ENCODE measurements around the gene DCST2. TPM values are rescaled to one million over a fixed set of nuclear protein-coding genes. Genes with fewer than 3 reads are reported as not detected.

The DCST2 gene
- total RNA-seq, 2 experiments from 2014 or later: 0.20 to 0.31 TPM

DNA sequence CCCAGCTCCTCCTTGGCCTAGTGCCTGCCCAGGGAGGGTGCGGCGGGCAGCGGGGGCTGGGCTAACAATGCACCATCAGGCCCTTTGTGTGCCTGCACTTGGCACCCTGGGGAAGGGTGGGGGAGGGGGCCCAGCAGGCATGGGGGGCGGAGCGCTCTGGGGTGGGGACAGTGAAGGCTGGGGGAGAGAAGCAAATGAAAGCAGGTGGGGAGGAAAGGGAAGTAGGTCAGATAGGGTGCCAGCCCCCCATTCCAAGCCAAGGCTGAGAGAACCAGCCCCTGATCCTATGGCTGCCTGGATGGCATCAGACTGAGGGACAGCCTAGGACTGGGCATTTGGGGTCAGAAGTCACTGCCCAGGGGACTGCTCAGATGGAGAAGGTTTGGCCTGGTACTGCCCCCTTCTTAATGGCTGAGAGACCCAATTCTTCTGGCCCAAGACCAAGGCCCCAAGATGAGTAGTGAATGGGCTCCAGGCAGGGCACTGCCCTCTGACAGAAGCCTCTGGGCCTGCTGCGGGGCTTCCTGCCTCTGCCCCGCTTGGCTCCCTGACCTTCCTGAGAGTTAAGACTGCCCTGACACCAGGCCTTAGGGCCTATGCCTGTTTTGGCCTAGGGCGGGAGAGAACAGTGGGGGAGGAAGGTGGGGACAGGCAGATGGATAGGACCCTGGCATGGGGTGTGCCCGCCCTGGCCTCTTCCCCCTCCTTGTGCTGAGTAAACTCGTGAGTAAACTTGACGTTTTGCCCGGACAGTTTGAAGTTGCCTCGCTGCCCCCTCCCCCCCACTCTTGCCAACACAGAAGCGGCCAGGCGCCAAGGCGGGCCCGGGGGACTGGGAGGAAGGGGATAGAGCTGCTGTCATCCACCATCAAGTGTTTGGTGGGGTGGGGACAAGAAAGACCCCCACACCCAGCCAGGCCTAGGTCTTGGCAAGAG is 28.2 kb downstream of the DCST2 start:
- Mint-ChIP-seq H3K9me3 (no peaks in the 10 kb centered on the region), H3K4me3 (no peak overlapping the region), H3K27ac (peak overlapping the region; percentile 96), H3K36me3 (peaks cover 6% of the 10 kb centered on the region), H3K4me1 (peaks cover 50% of the 10 kb centered on the region), H3K27me3 (peaks cover 3% of the 10 kb centered on the region)
- no peak for DNase-seq

DNA sequence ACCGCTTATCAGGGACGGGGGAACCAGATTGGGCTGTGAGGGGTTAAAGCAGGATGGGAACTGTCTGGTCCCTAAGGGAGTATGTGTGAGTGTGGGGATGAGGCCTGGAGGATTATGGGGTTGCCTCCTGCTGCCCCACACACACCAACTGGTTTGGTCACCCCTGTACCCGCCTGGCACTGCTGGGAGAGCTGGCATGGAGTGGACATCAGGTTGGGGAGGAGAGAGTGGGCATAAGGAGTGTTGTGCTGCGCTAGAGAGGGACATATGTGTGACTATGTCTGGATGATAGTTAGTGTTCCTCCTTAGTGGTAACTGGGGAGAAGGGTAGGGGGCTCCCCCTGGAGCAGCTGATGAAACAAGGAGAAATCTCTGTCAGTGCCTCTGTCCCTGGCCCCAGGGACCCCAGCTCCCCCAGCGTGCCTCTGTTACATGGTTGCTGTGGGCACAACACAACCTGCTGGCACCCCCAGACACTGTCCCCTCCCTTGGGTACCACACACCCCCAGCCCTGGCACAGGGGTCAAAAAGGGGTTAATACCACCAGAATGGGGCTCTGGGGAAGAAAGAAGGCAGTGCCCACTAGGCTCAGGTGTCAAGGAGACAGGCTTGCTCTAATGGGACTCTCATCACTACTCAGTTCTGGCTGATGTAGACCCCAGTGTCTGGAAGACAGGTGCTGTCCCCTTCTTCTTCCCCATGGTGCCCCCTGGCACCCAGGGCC is 29.1 kb downstream of the DCST2 start:
- Mint-ChIP-seq H3K27ac (peak overlapping the region; percentile 83), H3K9me3 (no peaks in the 10 kb centered on the region), H3K4me1 (peaks cover 48% of the 10 kb centered on the region), H3K27me3 (peaks cover 3% of the 10 kb centered on the region), H3K36me3 (peaks cover 6% of the 10 kb centered on the region), H3K4me3 (peak overlapping the region; percentile 86)
- DNase-seq: no peak

DNA sequence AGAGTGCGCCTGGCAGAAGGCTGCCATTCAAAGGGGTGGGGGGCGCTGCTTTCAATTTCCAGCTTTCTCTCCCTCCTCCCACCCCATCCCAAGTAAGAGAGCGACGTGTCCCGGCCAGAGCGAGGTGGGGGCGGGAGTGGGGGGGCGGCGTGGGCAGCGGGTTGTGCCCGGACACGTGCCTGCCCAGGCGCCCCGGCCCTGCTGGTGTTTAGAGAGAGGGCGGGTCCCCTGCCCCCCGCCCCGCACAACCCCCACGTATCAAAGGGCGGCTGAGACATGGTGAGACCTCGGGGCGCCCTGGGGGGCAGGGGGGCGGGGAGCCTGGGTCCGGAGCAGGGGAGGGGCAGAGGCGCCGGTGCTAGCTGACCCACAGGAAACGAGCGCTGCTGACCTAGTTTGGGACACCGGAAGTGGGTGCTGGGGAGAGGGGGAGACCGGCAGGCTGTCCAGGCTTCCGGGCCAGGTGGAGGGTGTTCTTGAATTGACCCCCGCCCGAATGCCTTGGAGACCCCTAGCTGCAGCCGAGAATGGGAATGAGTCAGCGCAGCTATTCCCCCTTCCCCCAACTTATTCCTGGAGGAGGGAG is 29.7 kb downstream of the DCST2 start:
- H3K27ac Mint-ChIP-seq: peak overlapping the region; percentile 90
- peaks cover 3% of the 10 kb centered on the region for H3K27me3 Mint-ChIP-seq
- peaks cover 6% of the 10 kb centered on the region for H3K36me3 Mint-ChIP-seq
- no peaks in the 10 kb centered on the region for H3K9me3 Mint-ChIP-seq
- peak overlapping the region; percentile 86 for H3K4me3 Mint-ChIP-seq
- peaks cover 49% of the 10 kb centered on the region for H3K4me1 Mint-ChIP-seq
- DNase-seq: no peak

DNA sequence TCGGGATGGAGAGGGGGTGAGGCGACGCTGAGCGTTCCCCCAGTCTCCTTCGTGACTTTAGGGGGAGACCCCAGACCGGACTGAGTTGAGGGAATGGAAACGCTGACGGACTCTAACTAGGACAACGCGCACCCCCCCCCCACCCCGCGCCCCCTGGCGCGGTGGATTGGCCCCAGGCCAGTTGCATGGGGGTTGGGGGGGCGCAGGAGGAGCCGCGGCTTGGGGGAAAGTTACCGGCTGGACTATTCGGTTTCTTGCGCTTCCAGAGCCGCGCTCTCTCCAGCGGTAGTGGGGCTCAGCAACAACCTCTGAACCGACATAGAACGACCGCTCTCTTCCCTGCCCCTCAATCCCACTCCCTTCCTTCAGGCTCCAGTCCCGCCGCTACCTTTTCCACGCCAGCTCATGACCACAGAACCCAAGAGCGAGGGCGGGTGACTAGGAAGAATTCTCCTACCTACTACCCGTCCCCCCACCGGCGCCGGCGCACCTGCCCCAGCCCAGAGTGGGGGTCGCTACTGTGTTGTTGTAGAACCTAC is 30.3 kb downstream of the DCST2 start:
- H3K27me3 Mint-ChIP-seq: peaks cover 3% of the 10 kb centered on the region
- peak overlapping the region; percentile 86 for H3K4me3 Mint-ChIP-seq
- peaks cover 48% of the 10 kb centered on the region for H3K4me1 Mint-ChIP-seq
- no peak for DNase-seq
- peaks cover 6% of the 10 kb centered on the region for H3K36me3 Mint-ChIP-seq
- peak overlapping the region; percentile 90 for H3K27ac Mint-ChIP-seq
- no peaks in the 10 kb centered on the region for H3K9me3 Mint-ChIP-seq

DNA sequence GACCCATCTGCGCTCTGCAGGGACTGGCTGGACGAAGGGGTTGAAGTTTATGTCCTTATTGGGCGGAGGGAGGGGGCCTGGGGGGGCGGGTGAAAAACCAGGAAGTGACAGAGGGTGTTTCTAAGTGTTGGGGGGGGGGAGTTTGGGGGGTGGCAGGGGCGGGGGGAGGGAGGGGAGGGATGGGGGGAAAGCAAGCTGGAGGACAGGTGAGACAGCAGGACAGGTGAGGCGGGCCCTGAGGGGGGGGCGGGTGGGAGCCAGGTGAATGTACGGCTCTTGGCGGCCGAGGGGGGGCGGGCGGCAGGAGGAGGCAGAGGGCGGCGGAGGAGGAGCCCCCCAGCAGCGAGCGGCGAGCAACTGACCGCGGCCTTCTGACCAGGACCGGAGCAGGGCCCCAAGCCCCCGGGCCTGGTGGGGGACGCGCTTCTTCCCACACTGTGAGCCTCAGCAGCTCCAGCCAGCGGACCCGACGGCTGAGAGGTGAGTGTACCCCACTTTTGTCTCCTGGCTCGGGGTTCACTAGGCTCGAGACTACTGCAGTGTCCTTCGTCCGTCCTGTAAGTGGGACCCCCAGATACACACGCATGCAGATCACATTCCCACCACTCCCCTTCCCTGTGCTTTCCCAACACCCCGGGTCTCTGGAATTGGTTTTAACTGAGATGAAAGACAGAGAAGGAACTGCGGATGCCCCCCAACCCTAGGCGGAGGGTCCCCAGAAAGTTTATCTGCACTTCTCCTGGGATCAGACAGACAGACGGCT is 30.9 kb downstream of the DCST2 start, which contains the start of gene ZBTB7B:
Gene ZBTB7B, plus strand, starts transcription at position 339 of the 763 bp plus-strand sequence. CDS start 11,859 bp downstream, outside the sequence.
- Mint-ChIP-seq H3K27me3 (peaks cover 7% of the 10 kb centered on the region), H3K4me1 (peaks cover 52% of the 10 kb centered on the region), H3K27ac (peak within 1 kb of the TSS; percentile 92), H3K4me3 (peak within 1 kb of the TSS; percentile 92), H3K36me3 (peaks cover 6% of the 10 kb centered on the region), H3K9me3 (no peaks in the 10 kb centered on the region)
- no peak for DNase-seq

DNA sequence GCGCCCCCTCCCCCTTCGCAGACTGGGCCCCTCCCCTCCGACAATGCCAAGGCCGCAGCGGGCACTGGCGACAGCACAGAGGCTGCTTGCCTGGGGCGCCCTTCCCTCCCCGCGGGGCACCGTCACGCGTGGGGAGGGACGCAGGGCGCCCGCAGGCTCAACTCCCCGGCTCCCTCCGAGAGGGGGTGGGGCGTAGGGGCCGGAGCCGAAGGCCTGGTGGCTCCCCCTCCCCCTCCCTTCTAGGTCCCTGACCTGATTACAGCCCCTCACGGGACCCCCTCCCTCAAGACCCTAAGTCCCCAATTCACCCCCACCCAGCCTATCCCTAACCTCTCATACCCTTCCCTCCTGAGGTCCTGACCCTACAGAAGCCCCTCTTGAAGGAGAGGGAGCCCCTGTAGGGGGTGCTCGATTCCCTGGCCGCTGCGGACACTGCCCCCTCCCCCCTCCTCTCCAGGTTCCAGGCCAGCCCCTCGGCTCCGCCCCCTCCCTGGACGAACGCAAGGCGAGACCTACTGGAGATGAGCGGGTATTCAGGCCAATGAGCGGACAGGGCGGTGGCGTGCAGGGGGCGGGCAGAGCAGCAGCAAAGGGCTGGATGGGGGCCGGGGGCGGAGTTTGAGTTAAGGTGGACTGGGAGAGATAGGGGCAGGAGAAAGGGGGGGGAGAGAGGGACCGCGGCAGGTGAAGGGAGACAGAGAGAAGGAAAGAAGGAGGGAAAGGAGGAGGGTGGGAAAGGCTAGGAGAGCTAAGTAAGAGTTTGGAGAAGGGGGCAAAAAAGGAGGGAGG is 31.7 kb downstream of the DCST2 start:
- H3K4me1 Mint-ChIP-seq: peaks cover 56% of the 10 kb centered on the region
- peaks cover 12% of the 10 kb centered on the region for H3K27me3 Mint-ChIP-seq
- no peaks in the 10 kb centered on the region for H3K9me3 Mint-ChIP-seq
- DNase-seq: peak; percentile 98
- peaks cover 6% of the 10 kb centered on the region for H3K36me3 Mint-ChIP-seq
- peak overlapping the region; percentile 92 for H3K27ac Mint-ChIP-seq
- H3K4me3 Mint-ChIP-seq: peak overlapping the region; percentile 92

DNA sequence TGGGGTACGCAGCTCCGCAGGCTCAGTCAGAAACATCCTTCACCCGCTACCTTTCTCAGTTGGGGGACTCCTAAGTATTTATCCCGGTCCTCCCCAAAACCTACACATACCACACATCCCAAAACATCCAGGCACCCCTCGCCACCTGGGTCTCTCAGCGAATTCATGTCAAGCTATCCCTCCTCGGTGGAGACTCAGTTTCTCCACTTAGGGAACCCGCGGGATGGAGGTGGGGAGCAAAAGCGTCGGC is 32.2 kb downstream of the DCST2 start:
- Mint-ChIP-seq H3K36me3 (peaks cover 5% of the 10 kb centered on the region), H3K4me1 (peaks cover 51% of the 10 kb centered on the region), H3K27me3 (peaks cover 15% of the 10 kb centered on the region), H3K27ac (peak overlapping the region; percentile 76), H3K4me3 (peak overlapping the region; percentile 74), H3K9me3 (no peaks in the 10 kb centered on the region)
- no peak for DNase-seq

DNA sequence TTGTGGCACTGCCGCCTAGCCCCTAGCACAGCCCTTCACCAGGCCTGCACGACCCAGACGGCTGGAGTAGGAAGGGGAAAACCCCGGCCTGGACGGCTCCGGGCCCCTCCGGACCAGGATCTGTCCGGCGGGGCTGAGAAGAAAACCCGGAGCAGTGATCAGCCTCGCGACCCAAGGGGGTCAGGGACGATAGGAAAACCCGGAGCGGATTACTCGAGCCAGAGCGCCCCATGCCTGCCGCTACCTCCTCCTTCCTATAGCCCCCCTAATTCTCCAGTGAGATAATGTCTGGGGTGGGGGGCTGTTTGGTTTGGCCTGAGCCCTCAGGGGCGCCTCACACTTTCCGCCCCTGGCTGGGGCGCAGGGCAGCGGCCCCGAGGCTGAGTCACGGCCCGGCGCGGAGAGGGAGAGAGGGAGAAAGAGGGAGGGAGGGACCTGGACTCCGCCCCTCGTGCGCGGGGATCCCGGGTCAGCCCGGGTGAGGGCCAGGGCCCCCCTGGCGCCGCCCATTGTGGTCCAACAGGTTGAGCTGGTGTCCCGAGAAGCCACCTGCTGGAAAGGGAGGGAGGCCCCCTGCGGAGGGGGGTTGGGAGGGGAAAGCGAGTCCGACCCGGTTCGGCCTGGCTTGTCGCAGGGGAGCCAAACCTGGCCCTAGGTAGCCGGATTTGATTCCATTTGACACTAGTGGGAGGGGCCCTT is 32.7 kb downstream of the DCST2 start:
- Mint-ChIP-seq H3K36me3 (peaks cover 3% of the 10 kb centered on the region), H3K4me1 (peaks cover 46% of the 10 kb centered on the region), H3K27ac (peak overlapping the region; percentile 85), H3K27me3 (peaks cover 20% of the 10 kb centered on the region), H3K9me3 (no peaks in the 10 kb centered on the region), H3K4me3 (peak overlapping the region; percentile 74)
- peak; percentile 91 for DNase-seq

DNA sequence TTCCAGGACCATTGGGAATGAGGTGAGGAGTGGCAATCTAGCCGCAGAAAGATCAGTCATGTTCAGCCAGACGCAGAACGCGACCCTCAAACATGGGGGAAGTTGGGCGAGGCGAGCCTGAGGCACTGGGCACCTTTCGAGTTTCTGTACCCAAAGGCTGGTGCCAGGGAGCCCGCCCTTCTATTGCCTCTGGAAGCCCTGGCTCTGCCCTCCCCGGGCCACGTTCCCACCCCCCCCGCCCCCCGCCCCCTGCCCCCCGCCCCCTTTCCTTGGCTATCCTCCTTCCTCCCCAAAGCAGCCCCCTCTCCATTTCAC is 33.2 kb downstream of the DCST2 start:
- DNase-seq: no peak
- H3K9me3 Mint-ChIP-seq: no peaks in the 10 kb centered on the region

DNA sequence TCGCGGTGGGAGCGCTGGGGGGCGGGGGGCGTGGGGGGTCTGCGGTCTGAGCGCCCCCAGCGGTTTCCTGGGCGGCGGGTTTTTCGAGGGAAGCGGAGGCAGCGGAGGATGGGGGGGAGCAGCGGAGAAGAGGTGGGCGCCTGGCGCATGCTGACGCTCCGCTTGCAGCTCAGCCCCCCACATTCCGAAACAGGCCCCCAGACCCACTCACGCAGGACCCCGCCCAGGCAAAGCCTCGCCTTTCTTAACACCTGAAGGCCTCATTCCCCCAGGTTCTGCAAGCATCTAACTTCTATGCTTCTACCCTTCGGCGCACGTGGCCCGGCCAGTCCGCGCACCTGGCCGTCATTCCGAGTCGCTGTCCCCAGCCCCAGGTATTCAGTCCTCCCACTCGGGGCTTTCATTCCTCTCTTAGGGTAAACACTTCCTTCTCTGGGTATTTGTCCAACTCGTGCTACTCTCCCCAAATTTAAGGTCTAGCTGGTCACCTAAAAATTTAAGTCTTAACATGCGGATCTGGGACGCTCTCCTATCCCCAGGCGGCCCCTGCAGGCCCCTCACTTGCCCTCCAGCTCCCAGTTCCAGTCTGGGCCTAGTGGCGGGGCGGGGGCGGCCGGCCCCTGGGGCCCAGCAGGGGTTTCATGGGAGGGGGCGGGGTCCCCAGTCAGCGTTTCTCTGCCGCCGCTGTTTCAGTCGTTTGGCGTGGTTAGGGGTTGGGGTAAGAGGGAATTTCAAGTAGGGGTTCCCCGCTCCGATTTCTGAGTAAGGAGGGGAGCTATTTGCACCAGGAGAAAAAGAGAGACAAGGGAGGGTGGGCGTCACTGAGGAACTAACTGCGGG is 33.8 kb downstream of the DCST2 start:
- peak overlapping the region; percentile 76 for H3K4me3 Mint-ChIP-seq
- peaks cover 38% of the 10 kb centered on the region for H3K4me1 Mint-ChIP-seq
- DNase-seq: peak; percentile 77
- peaks cover 3% of the 10 kb centered on the region for H3K36me3 Mint-ChIP-seq
- H3K9me3 Mint-ChIP-seq: no peaks in the 10 kb centered on the region
- H3K27me3 Mint-ChIP-seq: peaks cover 22% of the 10 kb centered on the region
- peak overlapping the region; percentile 91 for H3K27ac Mint-ChIP-seq

More for the DNA sequence above, 33.2 kb downstream of the DCST2 start:
- Mint-ChIP-seq H3K4me1 (peaks cover 41% of the 10 kb centered on the region), H3K27ac (peak overlapping the region; percentile 91), H3K36me3 (peaks cover 3% of the 10 kb centered on the region), H3K4me3 (peak overlapping the region; percentile 76), H3K27me3 (peaks cover 22% of the 10 kb centered on the region)

DNA sequence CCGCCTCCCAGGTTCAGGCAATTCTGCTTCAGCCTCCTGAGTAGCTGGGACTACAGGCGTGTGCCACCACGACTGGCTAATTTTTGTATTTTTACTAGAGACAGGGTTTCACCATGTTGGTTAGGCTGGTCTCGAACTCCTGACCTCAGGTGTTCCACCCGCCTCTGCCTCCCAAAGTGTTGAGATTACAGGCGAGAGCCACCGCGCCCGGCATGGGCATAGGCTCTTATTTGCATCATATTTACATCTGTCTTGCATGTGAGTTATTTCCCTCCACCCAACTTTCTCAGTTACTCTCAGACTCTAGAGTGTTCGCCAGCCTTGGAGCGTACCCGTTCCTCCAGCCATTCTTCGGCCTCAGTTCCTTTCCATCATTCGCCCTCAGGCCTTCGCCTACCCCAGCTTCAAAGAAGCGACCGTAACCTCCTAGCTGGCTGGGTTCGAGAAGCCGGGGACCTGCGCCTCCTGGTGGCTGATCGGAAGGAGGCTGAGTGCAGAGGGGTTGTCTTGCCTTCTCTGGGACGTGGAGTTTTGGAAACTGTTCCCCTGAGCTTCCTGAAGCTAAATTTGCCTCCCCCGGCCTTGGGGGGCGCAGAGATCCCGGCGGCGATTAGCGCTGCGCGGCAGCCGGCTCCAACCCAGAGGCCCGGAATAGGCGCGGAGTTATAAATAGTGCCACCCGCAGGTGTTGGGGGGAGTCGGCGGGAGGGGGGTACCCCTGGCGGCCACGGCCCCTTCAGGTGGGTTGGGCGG is 34.6 kb downstream of the DCST2 start:
- Mint-ChIP-seq H3K4me3 (peak overlapping the region; percentile 76), H3K27me3 (peaks cover 22% of the 10 kb centered on the region), H3K9me3 (no peaks in the 10 kb centered on the region), H3K4me1 (peaks cover 39% of the 10 kb centered on the region), H3K27ac (peak overlapping the region; percentile 90), H3K36me3 (peaks cover 3% of the 10 kb centered on the region)
- peak; percentile 83 for DNase-seq

DNA sequence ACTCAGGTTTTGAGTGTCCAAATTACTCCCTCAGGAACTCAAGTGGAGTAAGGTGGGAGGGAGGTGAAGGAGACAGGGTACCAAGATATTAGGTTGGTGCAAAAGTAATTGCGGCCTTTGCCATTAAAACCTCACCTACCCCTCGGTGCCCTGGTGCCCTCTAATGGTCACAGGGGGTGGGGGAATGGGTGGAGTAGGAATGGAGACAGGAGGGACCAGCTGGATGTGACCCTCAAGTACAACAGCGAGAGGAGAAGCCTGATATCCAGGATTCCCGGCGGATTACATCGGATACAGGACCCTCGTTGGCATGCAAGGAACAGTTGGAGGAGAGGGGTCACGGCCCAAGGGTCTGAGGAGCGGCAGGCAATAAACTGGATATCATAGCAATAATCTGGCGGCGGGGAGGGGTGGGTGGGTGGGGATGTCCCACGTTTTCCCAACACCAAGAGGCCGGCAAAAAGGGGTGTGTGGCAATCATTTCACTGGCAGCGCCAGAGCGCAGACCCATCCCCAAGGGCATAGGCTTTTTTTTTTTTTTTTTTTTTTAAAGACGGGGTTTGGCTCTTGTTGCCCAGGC is 35.3 kb downstream of the DCST2 start:
- H3K27me3 Mint-ChIP-seq: peaks cover 20% of the 10 kb centered on the region
- peaks cover 36% of the 10 kb centered on the region for H3K4me1 Mint-ChIP-seq
- H3K27ac Mint-ChIP-seq: peak overlapping the region; percentile 56
- no peak for DNase-seq
- no peaks in the 10 kb centered on the region for H3K9me3 Mint-ChIP-seq
- no peaks in the 10 kb centered on the region for H3K36me3 Mint-ChIP-seq
- peak overlapping the region; percentile 76 for H3K4me3 Mint-ChIP-seq
